NCI-H2227 (cell line): Measurements from ENCODE around the gene LSM12.
"Not testable (repeated sequence)": the region's sequence is repeated elsewhere in the genome, so short reads cannot be mapped to it uniquely, and the experiment has no call there.

Experiments used
- DNase-seq: peaks from one replicate; lab custom pipeline; 2025; ENCODE audit not compliant: unreplicated experiment; lab: John Stamatoyannopoulos, UW

LSM12 gene

GRCh38 chr17:44076716-44077594 is 10.5 kb upstream of the LSM12 start:
- DNase-seq, result no peak

- DNase-seq, result no peak
Measured at GRCh38 chr17:44075598-44076293, 9.3 kb upstream of the LSM12 start.

GRCh38 chr17:44074911-44075285 is 8.4 kb upstream of the LSM12 start:
- DNase-seq, result no peak

- DNase-seq, result peak; percentile 46
Measured at GRCh38 chr17:44074231-44074910, 7.9 kb upstream of the LSM12 start.

GRCh38 chr17:44071772-44072171 is 5.3 kb upstream of the LSM12 start:
- DNase-seq, result no peak

- no peak for DNase-seq
Measured at GRCh38 chr17:44071198-44071520, 4.7 kb upstream of the LSM12 start.

- DNase-seq, result peak; percentile 99
Measured at GRCh38 chr17:44070455-44071197, 4.2 kb upstream of the LSM12 start, which contains the start of gene G6PC3. TSS of gene G6PC3 (plus strand) at chr17:44070735. CDS start at chr17:44070966, 231 bp downstream.

- no peak for DNase-seq
Measured at GRCh38 chr17:44069974-44070454, 3.5 kb upstream of the LSM12 start.

- no peak for DNase-seq
Measured at GRCh38 chr17:44067545-44067940, 1.1 kb upstream of the LSM12 start.

- no peak for DNase-seq
Measured at GRCh38 chr17:44065668-44066203, 735 bp downstream of the LSM12 start.

GRCh38 chr17:44063704-44064639 is 2.5 kb downstream of the LSM12 start:
- DNase-seq, result no peak

- DNase-seq, result no peak
Measured at GRCh38 chr17:44062871-44063270, 3.6 kb downstream of the LSM12 start.

- no peak for DNase-seq
Measured at GRCh38 chr17:44061446-44061845, 5.0 kb downstream of the LSM12 start.

- no peak for DNase-seq
Measured at GRCh38 chr17:44059101-44059892, 7.2 kb downstream of the LSM12 start.

GRCh38 chr17:44053125-44053872 is 13.2 kb downstream of the LSM12 start:
- peak; percentile 18 for DNase-seq

- DNase-seq, result no peak
Measured at GRCh38 chr17:44049294-44050060, 17.0 kb downstream of the LSM12 start.

- not testable (repeated sequence) for DNase-seq
Measured at GRCh38 chr17:44046893-44047292, 19.6 kb downstream of the LSM12 start.
